ENCODE measurements around the gene ZNF614.
"Not testable (repeated sequence)": the region's sequence is repeated elsewhere in the genome, so short reads cannot be mapped to it uniquely, and the experiment has no call there.

The ZNF614 gene

DNA sequence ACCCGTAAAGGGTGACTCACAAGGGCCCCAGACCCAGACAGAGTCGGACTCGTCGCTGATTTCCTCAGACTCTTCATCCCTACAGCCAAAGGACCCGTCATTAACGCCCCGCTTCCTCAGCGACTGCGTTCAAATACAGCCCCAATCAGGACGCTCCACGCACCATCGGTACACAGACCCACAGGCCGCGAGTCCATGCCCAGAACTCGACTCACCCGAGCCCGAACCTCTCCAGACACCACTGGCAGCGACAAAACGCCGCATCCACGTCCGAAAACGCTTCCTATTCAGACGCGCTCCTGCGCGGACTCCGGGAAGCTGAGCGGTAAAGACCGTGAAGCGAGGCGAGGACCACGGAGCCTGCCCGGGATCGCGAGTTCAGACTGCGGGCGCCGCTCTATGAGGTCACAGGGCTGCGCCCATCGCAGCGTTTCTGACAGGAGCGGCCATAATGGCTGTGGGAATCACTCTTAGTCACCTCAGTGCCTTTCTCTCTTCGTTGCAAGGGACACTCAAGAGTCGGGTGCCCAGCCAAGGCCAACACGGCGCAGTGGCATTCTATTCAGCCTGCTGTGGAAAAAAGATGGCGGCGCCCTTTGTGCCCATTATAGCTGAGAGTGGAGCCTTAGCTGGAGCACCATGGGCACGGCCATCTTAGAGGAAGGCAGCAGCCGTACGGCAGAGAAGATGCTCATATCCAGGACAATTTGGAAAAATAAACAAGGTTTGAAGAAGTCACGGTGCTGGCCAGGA is at the start of gene ZNF614:
Gene ZNF614 (minus strand): TSS at position 353 of the 753 bp plus-strand sequence. CDS start 2,634 bp downstream, outside the sequence.
- DNase-seq = peak; percentile 89

DNA sequence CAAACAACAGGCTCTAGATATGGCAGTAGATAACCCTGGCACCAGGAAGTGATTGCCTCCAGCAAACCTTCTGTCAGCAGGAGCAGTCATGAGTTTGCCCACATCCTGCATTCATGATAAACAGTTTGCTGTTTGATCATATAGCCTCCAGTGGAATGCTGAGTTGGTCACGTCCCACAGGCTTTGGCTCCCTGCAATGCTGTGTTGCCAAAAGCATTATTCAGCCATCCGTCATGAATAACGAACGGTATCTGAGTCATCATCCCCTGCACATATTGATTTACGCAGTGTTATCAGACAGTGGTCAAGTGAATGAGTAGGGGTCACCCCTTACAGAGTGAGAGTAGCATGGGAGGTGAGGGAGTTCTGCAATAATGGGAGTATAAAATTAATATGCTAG is 42.3 kb upstream of the ZNF614 start:
- no peak for DNase-seq

DNA sequence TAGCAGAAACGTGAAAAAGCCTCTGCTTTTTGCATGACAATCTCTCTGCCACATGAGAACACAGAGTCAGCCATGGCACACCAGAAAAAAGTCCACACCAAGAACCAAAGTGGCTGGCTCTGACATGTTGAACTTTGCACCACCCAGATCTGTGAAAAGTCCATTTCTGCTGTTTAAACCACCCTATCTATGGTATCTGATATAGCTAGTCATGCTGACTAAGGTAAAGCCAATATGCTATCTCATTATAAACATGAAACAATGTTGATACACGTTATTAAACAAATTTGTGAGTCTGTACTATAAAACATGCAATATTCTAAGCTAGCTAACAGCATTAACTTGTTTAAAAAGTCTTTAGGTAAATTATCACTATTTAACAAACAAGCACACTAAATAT is 41.5 kb upstream of the ZNF614 start:
- no peak for DNase-seq

DNA sequence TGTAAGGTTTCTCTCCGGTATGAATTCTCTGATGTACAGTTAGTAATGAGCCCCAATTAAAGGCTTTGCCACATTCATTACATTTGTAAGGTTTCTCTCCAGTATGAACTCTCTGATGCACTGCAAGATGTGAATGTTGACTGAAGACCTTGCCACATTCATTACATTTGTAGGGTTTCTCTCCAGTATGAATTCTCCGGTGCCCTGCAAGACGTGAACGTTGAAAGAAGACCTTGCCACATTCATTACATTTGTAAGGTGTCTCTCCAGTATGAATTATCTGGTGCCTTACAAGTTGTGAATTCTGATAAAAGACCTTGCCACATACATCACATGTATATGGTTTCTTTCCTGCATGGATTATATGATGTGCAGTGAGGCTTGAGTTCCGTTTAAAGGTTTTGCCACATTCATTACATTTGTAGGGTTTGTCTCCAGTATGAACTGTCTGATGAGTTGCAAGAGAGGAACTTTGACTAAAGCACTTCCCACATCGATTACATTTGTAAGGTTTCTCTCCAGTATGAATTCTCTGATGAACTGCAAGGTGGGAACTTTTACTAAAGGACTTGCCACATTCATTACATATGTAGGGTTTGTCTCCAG is 38.2 kb upstream of the ZNF614 start:
- DNase-seq = no peak

DNA sequence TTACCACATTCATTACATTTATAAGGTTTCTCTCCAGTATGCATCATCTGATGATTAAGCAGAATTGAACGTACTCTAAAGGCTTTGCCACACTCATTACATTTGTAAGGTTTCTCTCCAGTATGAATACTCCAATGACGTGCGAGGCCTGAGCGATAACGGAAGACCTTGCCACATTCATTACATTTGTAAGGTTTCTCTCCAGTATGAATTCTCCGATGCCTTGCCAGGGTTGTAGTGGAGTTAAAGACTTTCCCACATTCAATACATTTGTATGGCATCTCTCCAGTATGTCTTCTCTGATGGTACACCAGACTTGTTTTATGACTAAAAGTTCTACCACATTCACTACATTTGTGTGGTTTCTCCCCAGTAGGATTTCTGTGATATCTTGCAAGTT is 37.2 kb upstream of the ZNF614 start:
- DNase-seq = no peak

DNA sequence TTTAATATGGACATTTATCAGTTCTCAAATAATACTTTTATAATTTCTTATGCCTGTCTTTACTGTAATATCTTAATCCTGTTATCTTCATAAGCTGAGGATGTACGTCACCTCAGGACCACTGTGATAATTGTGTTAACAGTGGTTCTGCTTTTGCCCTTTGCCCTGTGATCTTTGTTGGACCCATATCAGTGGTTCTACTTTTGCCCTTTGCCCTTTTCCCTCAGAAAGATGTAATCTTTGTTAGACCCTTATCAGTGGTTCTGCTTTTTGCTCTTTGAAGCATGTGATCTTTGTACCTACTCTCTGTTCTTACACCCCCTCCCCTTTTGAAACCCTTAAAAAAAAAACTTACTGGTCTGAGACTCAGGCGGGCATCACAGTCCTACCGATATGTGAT is 28.3 kb upstream of the ZNF614 start:
- not testable (repeated sequence) for DNase-seq

DNA sequence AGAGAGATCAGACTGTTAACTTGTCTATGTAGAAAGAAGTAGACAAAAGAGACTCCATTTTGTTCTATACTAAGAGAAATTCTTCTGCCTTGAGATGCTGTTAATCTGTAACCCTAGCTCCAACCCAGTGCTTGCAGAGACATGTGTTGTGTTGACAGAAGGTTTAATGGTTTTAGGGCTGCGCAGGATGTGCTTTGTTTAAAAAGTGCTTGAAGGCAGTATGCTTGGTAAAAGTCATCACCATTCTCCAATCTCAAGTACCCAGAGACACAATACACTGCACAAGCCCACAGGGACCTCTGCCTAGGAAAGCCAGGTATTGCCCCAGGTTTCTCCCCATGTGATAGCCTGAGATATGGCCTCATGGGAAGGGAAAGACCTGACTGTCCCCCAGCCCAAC is 23.6 kb upstream of the ZNF614 start:
- DNase-seq = not testable (repeated sequence)

DNA sequence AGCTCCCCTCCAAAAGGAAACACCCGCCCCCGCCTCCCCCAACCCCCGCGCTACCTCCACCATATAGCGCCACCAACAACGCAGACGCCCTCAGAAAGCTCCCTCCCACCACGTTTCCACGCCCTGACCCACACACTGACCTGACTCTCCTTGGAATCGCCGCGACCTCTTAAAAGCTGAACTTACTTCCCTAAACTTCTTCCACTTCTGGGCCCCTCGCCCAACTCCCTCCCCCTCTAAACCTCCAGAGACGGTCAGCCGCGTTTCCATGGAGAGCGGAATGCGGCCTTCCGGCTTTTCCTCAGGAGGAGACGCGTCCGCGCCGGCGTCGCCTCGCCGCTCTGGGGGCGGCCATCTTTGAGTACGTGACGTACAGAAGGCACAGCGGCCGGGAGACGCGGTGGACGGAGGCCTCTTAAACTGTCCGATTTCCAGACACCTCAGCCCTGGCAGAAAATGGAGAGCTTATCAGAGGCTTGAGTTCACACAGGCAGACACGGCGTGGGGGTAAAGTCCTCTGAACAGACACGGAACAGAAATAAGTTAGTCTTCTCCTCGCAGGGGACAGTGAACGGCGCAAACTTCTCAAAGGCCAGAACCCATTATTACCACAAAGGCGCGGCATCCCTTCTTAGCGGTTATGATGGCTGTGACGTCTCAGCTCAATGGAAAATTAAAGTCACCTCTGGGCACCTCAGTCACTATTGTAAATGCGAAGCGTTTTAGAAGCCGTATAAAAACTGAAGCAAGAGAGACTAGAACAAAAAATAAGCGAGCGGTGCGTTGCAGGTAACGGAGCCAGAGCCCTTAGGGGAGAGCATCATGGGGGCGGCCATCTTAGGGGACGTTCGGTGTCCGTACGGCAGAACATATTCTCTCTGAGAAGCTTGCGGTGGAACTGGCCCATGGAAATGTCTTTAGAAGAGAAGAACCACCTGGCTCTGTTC is 20.6 kb upstream of the ZNF614 start, which contains the start of gene ZNF432:
Gene ZNF432 (minus strand): TSS at position 284 of the 947 bp plus-strand sequence. CDS start 1,970 bp downstream, outside the sequence.
- peak; percentile 98 for DNase-seq

DNA sequence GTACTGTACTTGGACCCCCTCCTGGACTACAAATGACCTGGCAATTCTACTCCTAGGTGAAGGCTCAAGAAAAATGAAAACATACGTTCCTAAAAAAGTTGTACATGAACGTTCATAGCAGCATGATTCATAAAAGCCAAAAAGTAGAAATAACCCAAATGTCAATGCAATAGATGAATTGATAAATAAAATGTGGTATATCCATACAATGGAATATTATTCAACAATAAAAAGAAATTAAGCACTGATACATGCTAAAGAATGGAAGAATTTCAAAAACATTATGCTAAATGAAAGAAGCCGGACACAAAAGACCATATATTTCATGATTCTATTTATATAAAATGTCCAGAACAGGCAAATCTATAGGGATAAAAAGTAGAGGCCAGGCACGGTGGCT is 11.0 kb upstream of the ZNF614 start:
- DNase-seq = no peak

DNA sequence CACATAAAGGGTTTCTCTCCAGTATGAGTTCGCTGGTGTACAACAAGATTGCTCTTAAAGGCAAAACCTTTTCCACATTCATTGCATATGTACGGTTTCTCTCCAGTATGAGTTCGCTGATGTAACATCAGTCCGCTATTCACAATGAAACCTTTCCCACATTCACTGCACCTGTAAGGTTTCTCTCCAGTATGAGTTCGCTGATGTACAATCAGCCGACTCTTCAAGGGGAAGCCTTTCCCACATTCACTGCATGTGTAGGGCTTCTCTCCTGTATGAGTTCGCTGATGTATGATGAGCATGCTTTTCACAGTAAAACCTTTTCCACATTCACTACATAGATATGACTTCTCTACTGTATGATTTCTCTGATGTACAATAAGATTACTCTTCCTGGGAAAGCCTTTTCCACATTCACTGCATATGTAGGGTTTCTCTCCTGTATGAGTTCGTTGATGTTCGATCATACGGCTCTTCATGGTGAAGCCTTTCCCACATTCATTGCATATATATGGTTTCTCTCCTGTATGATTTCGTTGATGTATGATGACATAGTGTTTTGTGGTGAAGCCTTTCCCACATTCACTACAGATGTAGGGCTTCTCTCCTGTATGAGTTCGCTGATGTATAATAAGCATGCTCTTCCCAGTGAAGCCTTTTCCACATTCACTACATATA is 6.0 kb upstream of the ZNF614 start:
- DNase-seq = no peak

DNA sequence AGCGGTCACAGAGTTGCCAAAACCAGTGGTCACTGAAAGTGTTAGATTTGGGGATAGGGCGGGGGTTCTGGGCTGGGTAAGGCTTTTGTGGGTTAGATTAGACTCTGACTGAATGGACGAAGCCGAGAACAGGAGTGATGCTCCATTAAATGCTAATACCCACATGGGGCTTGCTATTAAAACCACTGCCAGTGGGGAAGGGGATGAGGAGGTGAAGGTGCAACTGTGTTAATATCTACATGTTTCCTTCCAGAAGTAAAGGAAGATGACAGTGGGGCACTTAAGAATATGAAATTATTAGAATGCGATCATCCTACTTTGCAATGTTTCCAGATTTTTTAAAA is 573 bp upstream of the ZNF614 start:
- DNase-seq = no peak

DNA sequence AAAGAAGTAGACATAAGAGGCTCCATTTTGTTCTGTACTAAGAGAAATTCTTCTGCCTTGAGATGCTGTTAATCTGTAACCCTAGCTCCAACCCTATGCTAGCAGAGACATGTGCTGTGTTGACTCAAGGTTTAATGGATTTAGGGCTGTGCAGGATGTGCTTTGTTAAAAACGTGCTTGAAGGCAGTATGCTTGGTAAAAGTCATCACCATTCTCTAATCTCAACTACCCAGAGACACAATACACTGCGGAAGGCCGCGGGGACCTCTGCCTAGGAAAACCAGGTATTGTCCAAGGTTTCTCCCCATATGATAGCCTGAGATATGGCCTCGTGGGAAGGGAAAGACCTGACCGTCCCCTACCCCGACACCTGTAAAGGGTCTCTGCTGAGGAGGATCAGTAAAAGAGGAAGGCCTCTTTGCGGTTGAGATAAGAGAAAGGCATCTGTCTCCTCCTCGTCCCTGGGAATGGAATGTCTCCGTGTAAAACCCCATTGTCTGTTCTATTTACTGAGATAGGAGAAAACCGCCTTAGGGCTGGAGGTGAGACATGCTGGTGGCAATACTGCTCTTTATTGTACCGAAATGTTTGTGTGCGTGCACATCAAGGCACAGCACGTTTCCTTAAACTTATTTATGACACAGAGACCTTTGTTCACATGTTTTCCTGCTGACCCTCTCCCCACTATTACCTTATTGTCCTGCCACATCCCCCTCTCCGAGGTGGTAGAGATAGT is 1.8 kb downstream of the ZNF614 start:
- not testable (repeated sequence) for DNase-seq

DNA sequence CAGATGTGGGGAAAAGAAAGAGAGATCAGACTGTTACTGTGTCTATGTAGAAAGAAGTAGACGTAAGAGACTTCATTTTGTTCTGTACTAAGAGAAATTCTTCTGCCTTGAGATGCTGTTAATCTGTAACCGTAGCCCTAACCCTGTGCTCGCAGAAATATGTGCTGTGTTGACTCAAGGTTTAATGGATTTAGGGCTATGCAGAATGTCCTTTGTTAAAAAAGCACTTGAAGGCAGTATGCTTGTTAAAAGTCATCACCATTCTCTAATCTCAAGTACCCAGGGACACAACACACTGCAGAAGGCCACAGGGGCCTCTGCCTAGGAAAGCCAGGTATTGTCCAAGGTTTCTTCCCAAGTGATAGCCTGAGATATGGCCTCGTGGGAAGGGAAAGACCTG is 3.7 kb downstream of the ZNF614 start:
- not testable (repeated sequence) for DNase-seq

DNA sequence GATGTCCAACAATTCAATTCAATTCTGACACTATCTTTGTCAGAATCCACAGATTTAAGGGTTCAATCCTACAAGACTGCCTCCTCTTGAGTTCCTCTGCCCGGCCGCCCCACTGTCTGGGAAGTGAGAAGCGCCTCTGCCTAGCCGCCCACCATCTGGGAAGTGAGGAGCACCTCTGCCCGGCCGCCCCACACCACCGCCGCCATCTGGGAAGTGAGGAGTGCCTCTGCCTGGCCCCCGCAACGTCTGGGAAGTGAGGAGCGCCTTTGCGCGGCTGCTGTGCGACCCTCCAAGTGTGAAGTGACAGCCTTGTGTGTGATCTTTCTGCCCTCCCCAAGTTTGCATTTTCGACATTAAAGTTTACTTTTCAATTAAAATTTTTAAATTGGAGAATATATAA is 6.0 kb downstream of the ZNF614 start:
- no peak for DNase-seq

DNA sequence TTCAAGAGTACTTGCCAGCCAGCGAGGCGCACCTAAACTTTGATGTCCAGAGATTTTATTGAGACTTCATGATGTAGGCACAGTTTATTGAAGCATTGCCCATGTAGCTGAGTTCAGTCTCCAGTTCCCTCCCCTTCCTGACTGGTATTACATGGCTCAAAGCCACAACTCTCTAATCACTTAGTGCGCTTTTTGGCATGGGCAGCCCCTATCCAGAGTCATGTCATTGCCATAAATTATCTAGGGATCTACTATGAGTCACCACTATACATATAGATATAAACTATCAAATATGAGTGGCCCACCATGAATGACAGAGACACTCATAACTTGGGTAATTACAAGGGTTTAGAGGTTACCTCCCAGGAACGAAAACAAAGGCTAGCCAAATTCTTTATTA is 7.7 kb downstream of the ZNF614 start:
- no peak for DNase-seq

DNA sequence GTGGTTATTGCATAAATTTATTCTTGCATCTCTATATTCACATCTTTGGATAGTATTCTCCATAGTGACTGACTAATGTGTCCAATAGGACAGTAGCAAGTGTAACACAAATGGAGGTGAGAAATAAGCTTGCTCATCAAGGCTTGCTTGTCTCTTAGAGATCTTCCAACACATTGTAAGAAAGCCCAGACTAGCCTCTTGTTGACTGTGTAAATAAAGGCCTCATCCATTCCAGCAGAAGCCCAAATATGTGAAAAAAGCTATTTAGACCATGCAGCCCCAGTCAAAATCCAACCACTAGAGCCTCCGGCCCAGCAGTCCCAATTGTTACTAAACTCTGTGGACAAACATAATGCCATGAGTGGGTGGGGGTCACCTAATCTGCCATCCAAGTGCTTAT is 17.5 kb downstream of the ZNF614 start:
- DNase-seq = no peak

DNA sequence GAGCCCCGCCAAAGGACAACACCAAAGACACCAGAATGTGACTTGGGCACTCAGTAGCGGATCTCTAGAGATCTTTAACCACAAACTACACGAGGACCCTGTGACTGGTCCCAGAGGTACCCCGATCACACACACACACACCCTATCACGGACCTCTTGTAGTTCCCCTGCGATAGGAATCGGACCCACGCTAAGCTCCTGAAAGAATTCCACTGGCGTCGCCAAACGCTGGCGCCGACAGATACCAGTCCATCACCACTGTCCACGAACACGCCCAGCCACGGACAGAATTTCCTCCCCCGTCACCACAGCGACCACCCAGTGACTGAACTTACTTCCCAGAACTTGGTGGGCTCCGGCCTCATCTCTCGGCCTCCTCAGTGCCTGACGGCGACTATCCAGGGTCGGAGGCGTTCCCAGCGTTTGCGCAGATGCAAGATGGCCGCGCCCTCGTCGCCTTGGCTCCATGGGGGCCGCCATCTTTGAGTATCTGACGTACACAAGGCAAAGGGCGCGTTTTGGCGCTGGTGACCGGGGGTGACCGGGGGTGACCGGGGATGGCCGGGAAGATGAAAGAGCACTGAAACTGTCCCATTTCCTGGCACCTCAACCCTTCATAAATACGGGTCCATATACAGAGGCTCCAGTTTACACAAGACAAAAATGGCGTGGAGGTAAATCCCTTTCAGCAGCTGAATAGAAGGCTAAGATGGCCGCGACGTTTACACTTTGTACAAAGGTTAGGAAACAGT is 20.2 kb downstream of the ZNF614 start, which contains the start of gene ZNF615:
Gene ZNF615 (minus strand): TSS at position 406 of the 752 bp plus-strand sequence. CDS start 4,500 bp downstream, outside the sequence.
- DNase-seq = peak; percentile 93

DNA sequence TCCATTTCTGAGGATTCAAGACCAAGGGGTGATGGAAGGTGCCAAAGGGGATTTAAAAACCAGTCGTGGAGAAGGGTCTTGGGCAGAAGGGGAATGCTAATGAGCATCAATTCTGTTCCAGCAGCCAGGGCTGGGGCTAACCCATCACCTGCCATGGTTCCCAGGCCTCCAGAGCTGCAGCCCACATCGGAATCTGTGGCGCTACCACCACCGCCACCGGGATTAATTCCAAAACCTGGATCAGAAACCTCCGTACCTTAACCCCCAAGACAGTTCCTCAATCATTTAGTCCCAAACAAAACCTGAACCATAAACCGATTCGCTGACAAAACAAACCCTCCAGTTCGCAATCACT is 20.8 kb downstream of the ZNF614 start:
- DNase-seq = no peak

DNA sequence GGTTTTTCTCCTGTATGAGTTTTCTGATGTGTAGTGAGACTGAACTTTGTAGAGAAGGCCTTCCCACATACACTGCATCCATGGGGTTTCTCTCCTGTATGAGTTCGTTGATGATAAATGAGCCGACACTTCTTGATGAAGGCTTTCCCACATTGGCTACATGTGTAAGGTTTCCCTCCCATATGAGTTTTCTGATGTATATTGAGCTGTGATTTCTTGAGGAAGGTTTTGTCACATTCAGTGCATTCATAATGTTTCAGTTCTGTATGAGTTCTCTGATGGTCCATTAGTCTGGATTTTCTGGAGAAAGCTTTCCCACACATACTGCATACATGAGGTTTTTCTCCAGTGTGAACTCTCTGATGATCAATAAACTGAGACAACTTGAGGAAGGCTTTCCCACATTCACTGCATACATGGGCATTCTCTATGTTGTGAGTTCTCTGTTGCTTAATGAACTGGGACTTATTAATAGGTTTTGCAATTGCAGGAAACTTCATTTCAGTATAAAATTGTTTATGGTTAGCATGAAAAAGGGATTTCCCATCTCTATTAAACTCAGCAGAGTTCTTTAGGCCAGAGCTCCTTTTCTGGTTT is 34.0 kb downstream of the ZNF614 start:
- no peak for DNase-seq

DNA sequence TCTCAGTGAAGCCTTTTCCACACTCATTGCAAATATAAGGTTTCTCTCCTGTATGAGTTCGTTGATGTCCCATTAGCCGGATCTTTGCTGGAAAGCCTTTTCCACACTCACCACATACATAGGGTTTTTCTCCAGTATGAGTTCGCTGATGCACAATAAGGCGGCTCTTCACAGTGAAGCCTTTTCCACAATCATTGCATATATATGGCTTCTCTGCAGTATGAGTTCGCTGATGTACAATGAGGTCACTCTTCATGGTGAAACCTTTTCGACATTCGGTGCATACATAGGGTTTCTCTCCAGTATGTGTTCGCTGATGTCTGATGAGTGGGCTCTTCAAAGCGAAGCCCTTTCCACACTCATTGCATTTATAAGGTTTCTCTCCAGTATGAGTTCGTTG is 34.8 kb downstream of the ZNF614 start:
- no peak for DNase-seq
